ENCODE measurements around the gene MTIF3. TPM values are rescaled to one million over a fixed set of nuclear protein-coding genes. Genes with fewer than 3 reads are reported as not detected.
"Not testable (repeated sequence)": the region's sequence is repeated elsewhere in the genome, so short reads cannot be mapped to it uniquely, and the experiment has no call there.

The MTIF3 gene
- total RNA-seq, 1 experiment from 2014 or later, result 31.6 TPM

- Histone ChIP-seq H3K14ac (ENCODE audit: insufficient read depth, low read length) (no peak overlapping the region), H3K27ac (ENCODE audit: insufficient read length, low read depth, low read length) (no peak overlapping the region), H4K8ac (replicated peaks; ENCODE audit: insufficient read length, low read depth, low read length) (no peak overlapping the region), H3K9me3 (ENCODE audit: control insufficient read depth, low read depth, low read length) (no peaks in the 10 kb centered on the region), H4K5ac (ENCODE audit: insufficient read length, low read depth, low read length) (no peak overlapping the region), H3K79me2 (ENCODE audit: insufficient read depth, low read length) (no peaks in the 10 kb centered on the region), H3K79me1 (ENCODE audit: insufficient read depth, low read depth, low read length, poor library complexity, severe bottlenecking) (no peaks in the 10 kb centered on the region), H2AFZ (ENCODE audit: low read length) (no peak overlapping the region), H3K4me1 (ENCODE audit: insufficient read depth, low read length) (peaks cover 9% of the 10 kb centered on the region; the same call in 1 of the 2 replicates), H3K4ac (ENCODE audit: low read depth, low read length) (no peak overlapping the region), H3K18ac (ENCODE audit: insufficient read length, low read depth, low read length) (no peak overlapping the region), H3T11ph (ENCODE audit: low read length) (no peak overlapping the region), H2BK12ac (ENCODE audit: insufficient read length, low read depth, low read length) (no peak overlapping the region), H3K4me2 (ENCODE audit: insufficient read depth, insufficient read length, low read length) (no peak overlapping the region), H2BK120ac (ENCODE audit: low read depth, low read length, poor library complexity, severe bottlenecking) (no peak overlapping the region), H3K27me3 (ENCODE audit: insufficient read depth, low read length) (no peaks in the 10 kb centered on the region), H3K23me2 (ENCODE audit: insufficient read length, low read depth, low read length, poor library complexity, severe bottlenecking) (no peaks in the 10 kb centered on the region), H2BK5ac (ENCODE audit: insufficient read length, low read length) (no peak overlapping the region), H2BK15ac (ENCODE audit: low read depth, low read length) (no peak overlapping the region), H4K91ac (ENCODE audit: insufficient read length, low read depth, low read length) (no peak overlapping the region), H3K9ac (ENCODE audit: extremely low read depth, insufficient read length, low read length) (no peak overlapping the region), H3K56ac (ENCODE audit: insufficient read length, low read depth, low read length) (no peak overlapping the region), H4K20me1 (ENCODE audit: control insufficient read depth, insufficient read depth, insufficient read length) (no peaks in the 10 kb centered on the region), H3K23ac (ENCODE audit: insufficient read length, low read depth, low read length) (no peak overlapping the region), H2BK20ac (ENCODE audit: low read depth, low read length, poor library complexity, severe bottlenecking) (no peak overlapping the region), H2AK5ac (ENCODE audit: insufficient read length, low read length) (no peak overlapping the region)
- no peak overlapping the region for H3K27ac Mint-ChIP-seq
- DNase-seq, result no peak
- no CpG with 5 or more reads among the region's 3 CpGs for WGBS (ENCODE audit: extremely low coverage, insufficient read length, low lambda C conversion rate)
- peaks cover 14% of the 10 kb centered on the region in 2 experiments for H3K4me1 Mint-ChIP-seq
- no peak overlapping the region for H3K4me3 Mint-ChIP-seq
- peaks cover 1% of the 10 kb centered on the region; the same call in 1 of the 2 replicates for H3K27me3 Mint-ChIP-seq (ENCODE audit: low read depth)
- no peaks in the 10 kb centered on the region for H3K9me3 Mint-ChIP-seq
- no peaks in the 10 kb centered on the region for H3K36me3 Mint-ChIP-seq (ENCODE audit: insufficient read depth in 1 of 3, low read depth in 3 of 3)
- TF ChIP-seq, protein P1, sequence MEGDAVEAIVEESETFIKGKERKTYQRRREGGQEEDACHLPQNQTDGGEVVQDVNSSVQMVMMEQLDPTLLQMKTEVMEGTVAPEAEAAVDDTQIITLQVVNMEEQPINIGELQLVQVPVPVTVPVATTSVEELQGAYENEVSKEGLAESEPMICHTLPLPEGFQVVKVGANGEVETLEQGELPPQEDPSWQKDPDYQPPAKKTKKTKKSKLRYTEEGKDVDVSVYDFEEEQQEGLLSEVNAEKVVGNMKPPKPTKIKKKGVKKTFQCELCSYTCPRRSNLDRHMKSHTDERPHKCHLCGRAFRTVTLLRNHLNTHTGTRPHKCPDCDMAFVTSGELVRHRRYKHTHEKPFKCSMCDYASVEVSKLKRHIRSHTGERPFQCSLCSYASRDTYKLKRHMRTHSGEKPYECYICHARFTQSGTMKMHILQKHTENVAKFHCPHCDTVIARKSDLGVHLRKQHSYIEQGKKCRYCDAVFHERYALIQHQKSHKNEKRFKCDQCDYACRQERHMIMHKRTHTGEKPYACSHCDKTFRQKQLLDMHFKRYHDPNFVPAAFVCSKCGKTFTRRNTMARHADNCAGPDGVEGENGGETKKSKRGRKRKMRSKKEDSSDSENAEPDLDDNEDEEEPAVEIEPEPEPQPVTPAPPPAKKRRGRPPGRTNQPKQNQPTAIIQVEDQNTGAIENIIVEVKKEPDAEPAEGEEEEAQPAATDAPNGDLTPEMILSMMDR (conservative IDR thresholded peaks at IDR 0.05), result no peak
Observed at GRCh38 chr13:27401210-27401609, 49.2 kb downstream of the MTIF3 start.

GRCh38 chr13:27400405-27400804 lies 50.0 kb downstream of the MTIF3 start:
- H3K4me1 Mint-ChIP-seq, result peaks cover 14 to 15% of the 10 kb centered on the region in 2 experiments
- not testable (repeated sequence) for H2AK5ac ChIP-seq (ENCODE audit: insufficient read length, low read length); H4K5ac ChIP-seq (ENCODE audit: insufficient read length, low read depth, low read length); H3K14ac ChIP-seq (ENCODE audit: insufficient read depth, low read length); H2AFZ ChIP-seq (ENCODE audit: low read length); H3K27ac ChIP-seq (ENCODE audit: insufficient read length, low read depth, low read length); H3K56ac ChIP-seq (ENCODE audit: insufficient read length, low read depth, low read length); H3K23ac ChIP-seq (ENCODE audit: insufficient read length, low read depth, low read length); H2BK5ac ChIP-seq (ENCODE audit: insufficient read length, low read length); H2BK15ac ChIP-seq (ENCODE audit: low read depth, low read length); H3K23me2 ChIP-seq (ENCODE audit: insufficient read length, low read depth, low read length, poor library complexity, severe bottlenecking); H3K4me1 ChIP-seq (ENCODE audit: insufficient read depth, low read length); H3K9ac ChIP-seq (ENCODE audit: extremely low read depth, insufficient read length, low read length); H4K20me1 ChIP-seq (ENCODE audit: control insufficient read depth, insufficient read depth, insufficient read length); H3K9me3 ChIP-seq (ENCODE audit: control insufficient read depth, low read depth, low read length); H4K8ac ChIP-seq (replicated peaks; ENCODE audit: insufficient read length, low read depth, low read length); H3K27ac Mint-ChIP-seq; H4K91ac ChIP-seq (ENCODE audit: insufficient read length, low read depth, low read length); H3K36me3 Mint-ChIP-seq (ENCODE audit: insufficient read depth in 1 of 3, low read depth in 3 of 3); H3K4me3 Mint-ChIP-seq; H3K27me3 ChIP-seq (ENCODE audit: insufficient read depth, low read length); H3T11ph ChIP-seq (ENCODE audit: low read length); H3K9me3 Mint-ChIP-seq; H3K79me1 ChIP-seq (ENCODE audit: insufficient read depth, low read depth, low read length, poor library complexity, severe bottlenecking); H2BK12ac ChIP-seq (ENCODE audit: insufficient read length, low read depth, low read length); DNase-seq; H3K4me2 ChIP-seq (ENCODE audit: insufficient read depth, insufficient read length, low read length); H3K79me2 ChIP-seq (ENCODE audit: insufficient read depth, low read length); H3K18ac ChIP-seq (ENCODE audit: insufficient read length, low read depth, low read length); H2BK20ac ChIP-seq (ENCODE audit: low read depth, low read length, poor library complexity, severe bottlenecking); H3K4ac ChIP-seq (ENCODE audit: low read depth, low read length); H3K27me3 Mint-ChIP-seq (ENCODE audit: low read depth); H2BK120ac ChIP-seq (ENCODE audit: low read depth, low read length, poor library complexity, severe bottlenecking)
- no CpG with 5 or more reads among the region's 6 CpGs for WGBS (ENCODE audit: extremely low coverage, insufficient read length, low lambda C conversion rate)

Measured in H9 (cell line).